DMS79 treated with DMSO at 0.1 percent for 48 hours (cell line): ENCODE data around the gene AVL9.
"Not testable (repeated sequence)": the region's sequence is repeated elsewhere in the genome, so short reads cannot be mapped to it uniquely, and the experiment has no call there.

Experiments
- DNase-seq: peaks from one replicate; lab custom pipeline; 2025; lab: John Stamatoyannopoulos, UW

AVL9 gene

GRCh38 chr7:32588657-32589056 is 93.4 kb downstream of the AVL9 start:
- no peak for DNase-seq

- DNase-seq, result peak; percentile 78
These were observed 96.6 kb downstream of the AVL9 start for GRCh38 chr7:32591938-32592337.

DNA sequence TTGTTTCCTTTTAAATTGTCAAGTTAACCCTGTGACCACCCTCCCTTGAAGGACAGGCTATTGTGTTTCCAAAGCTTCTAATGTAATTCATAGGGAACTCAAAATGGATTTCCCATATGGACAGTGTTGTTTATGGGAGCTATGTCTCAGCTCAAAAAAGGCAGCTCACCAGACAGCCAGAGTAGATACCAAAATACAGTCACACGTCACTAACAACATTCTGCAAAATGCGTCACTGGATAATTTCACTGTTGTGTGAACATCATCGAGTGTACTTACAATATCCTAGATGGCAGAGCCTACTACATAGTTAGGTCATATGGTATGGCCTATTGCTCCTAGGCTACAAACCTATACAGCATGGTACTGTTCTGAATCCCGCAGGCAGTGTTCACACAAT is 97.4 kb downstream of the AVL9 start:
- no peak for DNase-seq

DNA sequence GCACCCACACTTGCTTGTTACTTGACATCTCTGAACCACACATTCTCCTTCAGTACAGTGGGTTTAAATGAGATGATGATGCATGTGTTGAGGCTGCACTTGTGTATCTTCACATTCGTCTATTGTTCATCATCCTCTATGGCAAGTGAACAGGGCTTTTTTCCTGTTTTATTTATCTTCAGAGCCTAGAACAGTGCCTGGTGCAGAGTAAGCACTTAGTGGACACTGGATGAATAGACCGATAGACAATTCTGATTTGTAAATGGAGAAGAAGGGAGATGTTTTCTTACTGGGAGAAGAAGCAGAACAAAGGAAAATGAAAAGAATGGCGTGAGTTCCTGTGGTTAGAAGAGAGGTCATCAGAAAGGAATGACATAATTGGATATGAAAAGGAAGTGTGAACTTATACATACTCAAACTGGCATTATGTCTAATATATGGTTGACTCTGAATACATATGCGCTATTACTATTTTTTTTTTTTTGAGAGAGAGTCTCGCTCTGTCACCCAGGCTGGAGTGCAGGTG is 99.7 kb downstream of the AVL9 start:
- no peak for DNase-seq

DNA sequence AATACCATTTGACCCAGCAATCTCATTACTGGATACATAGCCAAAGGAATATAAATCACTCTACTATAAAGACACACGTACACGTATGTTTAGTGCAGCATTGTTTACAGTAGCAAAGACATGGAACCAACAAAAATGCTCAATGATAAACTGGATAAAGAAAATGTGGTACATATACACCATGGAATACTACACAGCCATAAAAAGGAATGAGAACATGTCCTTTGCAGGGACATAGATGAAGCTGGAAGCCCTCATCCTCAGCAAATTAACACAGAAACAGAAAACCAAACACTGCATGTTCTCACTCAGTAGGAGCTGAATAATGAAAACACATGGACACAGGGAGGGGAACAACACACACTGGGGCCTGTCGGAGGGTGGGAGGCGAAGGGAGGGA is 105.9 kb downstream of the AVL9 start:
- DNase-seq, result not testable (repeated sequence)

GRCh38 chr7:32602470-32602869 is 107.2 kb downstream of the AVL9 start:
- DNase-seq, result no peak

GRCh38 chr7:32603492-32603891 is 108.2 kb downstream of the AVL9 start:
- not testable (repeated sequence) for DNase-seq

DNA sequence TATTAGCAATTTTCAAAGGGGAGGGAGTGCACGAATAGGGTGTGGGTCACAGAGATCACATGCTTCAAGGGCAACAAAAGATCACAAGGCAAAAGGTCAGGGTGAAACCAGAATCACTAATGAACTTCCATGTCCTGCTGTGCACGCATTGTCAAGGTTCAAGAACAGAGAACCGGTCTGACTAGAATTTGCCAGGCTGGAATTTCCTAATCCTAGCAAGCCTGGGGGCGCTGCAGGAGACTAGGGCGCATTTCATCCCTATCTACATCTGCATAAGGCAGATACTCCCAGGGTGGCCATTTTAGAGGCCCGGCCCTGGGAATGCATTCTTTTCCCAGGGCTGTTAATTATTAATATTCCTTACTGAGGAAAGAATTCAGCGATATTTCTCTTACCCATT is 108.8 kb downstream of the AVL9 start:
- not testable (repeated sequence) for DNase-seq

- no peak for DNase-seq
These were observed 109.7 kb downstream of the AVL9 start for GRCh38 chr7:32605032-32605431.

DNA sequence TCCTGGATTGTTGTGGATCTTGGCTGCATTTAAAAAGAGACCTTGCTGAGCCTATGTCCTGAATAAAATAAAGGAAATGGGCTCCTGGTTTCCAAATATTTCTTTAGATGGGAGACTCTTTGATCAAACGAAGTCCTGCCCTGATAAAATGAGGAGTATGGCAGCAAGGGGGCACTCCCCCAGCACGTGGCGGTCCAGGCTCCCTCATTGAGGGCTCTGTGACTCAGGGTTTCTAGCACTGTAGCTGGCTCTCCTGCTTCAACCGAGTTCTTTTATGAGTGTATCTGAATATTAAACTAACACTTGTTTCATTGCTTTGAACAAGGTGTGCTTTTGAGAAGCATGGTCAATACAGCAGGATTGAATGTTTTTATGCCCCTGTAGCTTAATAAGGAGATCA is 114.2 kb downstream of the AVL9 start:
- no peak for DNase-seq

DNA sequence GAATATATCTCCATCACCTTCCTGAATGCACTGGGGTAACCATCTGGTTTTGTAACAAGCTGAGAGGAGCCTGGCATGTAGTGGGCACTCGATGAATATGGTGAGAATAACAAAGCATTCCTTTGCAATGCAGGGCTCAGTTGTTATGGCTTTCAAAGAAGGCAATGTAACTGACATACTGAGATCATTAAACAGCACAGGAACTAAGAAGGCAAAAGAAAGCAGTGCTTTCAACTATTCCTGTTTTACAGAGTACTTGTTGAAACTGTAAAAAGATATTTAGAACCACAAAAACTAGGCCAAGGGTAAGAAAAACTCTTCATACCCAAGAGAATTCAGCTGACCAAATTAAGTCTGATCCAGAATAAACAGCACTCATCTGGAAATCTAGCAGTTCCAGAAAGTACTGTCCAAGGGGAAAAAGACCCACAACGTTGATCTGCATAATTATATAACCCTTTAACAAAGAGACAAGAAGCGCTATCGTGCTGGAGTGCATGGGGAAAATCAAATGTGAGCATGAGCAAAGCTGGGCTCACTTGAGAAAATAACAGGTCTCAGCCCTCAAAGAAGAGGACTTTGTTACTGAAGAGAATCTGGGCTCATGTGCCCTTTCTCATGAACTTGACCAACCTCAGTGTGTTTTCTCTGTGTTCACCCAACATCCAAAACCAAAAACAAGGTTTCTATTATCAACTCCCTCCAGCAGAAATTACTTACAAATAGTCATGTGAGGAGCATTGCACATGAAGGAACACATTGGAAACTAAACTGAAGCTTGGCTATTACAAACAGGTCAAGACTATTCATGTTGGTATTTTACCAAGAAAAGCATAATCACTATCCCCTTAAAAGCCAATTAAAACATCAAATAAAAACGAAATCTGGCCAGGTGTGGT is 116.2 kb downstream of the AVL9 start:
- DNase-seq, result no peak

DNA sequence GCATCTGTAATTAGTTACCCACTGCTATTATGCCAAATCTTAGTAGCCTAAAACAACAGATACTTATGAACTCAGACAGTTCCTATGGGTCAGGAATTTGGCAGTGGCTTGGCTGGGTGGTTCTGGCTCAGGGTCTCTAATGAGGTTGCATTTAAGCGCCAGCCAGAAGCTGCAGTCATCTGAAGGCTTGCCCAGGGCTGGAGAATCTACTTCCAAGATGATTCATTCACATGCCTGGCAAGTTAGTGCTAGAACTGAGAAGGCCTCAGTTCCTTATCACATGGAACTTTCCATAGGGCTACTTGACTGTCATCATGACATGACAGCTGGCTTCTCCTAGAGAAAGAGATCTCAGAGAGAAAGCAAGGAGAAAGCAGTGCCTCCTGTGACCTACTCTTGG is 121.3 kb downstream of the AVL9 start:
- no peak for DNase-seq

DNA sequence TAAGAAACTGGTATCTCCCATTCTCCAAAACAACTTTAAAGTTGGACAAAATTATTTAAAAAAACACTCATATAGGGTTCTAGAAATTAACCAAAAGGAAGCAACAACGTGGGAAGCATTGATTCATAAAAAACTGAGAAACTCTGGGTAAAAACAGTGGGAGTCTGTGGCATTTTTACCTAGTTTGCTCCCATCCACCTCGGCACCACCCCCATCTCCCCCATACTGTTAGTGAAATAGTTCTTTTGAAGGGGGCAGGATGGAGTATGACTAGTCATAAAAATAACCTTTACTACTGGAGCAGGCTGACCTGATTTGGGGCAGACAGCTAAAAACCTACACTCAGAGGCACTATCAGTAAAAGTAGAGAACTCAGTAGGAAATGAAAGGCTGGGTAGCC is 123.2 kb downstream of the AVL9 start:
- no peak for DNase-seq

- no peak for DNase-seq
These were observed 123.7 kb downstream of the AVL9 start for GRCh38 chr7:32618987-32619386.

GRCh38 chr7:32619416-32619815 is 124.1 kb downstream of the AVL9 start:
- not testable (repeated sequence) for DNase-seq

- no peak for DNase-seq
These were observed 135.7 kb downstream of the AVL9 start for GRCh38 chr7:32631021-32631420.

DNA sequence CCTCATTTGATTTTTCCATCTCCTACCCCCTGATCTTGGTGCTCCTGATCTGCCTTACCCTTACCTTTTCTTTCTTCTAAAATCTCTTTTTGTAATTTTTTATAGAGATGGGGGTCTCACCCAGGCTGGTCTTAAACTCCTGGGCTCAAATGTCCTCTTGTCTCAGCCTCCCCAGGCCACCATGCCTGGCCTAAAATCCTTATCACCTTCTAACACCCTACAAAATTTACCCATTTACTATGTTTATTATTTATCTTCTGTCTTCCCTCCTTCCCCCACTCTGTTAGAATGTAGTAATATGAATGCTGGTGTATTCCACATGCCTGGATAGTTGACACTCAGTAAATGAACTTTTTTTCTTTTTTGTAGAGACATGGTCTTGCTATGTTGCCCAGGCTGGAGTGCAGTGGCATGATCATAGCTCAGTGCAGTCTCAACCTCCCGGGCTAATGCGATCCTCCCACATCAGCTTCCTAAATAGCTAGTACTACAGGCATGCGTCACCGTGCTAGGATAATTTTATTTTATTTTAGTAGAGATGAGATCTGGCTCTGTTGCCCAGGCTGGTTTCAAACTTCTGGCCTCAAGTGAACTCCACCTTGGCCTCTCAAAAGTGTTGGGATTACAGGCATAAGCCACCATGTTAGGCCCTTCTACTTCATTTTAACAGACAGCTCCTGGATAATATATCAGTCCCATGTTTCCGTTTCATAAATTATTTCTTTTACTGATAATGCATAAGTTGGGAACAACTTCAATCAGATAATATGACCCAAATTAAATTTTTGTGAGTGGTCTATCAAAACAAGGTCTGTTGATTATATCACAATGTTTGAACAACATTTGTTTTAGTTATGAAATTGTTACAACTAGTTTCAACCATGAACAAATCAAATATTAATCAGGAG is 136.6 kb downstream of the AVL9 start:
- DNase-seq, result not testable (repeated sequence)

- DNase-seq, result not testable (repeated sequence)
These were observed 138.2 kb downstream of the AVL9 start for GRCh38 chr7:32633446-32633845.

DNA sequence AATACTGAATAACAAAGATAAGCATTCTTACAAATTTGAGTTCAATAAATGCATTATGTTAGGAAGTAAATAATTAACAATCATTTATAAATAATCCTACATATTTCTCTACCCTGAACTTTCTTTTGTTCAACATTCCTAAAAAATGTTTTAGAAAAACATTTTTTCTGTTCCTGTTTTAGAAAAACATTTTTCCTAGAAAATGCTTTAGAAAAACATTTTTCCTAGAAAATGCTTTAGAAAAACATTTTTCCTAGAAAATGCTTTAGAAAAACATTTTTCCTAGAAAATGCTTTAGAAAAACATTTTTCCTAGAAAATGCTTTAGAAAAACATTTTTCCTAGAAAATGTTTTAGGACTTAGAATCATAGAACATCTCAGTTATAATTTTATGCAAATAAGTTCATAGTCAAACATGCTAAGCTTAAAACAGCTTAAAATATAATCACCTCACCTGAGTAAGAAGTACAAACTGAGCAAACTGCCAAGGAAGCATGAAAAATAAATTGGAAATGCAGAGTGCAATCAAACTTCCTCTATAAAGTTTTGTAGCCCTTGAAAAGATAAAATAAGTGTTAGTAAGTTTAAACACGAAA is 139.6 kb downstream of the AVL9 start:
- DNase-seq, result not testable (repeated sequence)

- DNase-seq, result not testable (repeated sequence)
These were observed 141.6 kb downstream of the AVL9 start for GRCh38 chr7:32636725-32637462.

GRCh38 chr7:32637611-32638010 is 142.3 kb downstream of the AVL9 start:
- not testable (repeated sequence) for DNase-seq
